Measurements from ENCODE around the gene GRAMD1A.
"Not testable (repeated sequence)": the region's sequence is repeated elsewhere in the genome, so short reads cannot be mapped to it uniquely, and the experiment has no call there.

Gene GRAMD1A

GRCh38 chr19:34976611-34977010 lies 23.5 kb upstream of the GRAMD1A start:
- no peak for DNase-seq (ENCODE audit: low read depth in 1 of 2, low spot score in 1 of 2)

DNA sequence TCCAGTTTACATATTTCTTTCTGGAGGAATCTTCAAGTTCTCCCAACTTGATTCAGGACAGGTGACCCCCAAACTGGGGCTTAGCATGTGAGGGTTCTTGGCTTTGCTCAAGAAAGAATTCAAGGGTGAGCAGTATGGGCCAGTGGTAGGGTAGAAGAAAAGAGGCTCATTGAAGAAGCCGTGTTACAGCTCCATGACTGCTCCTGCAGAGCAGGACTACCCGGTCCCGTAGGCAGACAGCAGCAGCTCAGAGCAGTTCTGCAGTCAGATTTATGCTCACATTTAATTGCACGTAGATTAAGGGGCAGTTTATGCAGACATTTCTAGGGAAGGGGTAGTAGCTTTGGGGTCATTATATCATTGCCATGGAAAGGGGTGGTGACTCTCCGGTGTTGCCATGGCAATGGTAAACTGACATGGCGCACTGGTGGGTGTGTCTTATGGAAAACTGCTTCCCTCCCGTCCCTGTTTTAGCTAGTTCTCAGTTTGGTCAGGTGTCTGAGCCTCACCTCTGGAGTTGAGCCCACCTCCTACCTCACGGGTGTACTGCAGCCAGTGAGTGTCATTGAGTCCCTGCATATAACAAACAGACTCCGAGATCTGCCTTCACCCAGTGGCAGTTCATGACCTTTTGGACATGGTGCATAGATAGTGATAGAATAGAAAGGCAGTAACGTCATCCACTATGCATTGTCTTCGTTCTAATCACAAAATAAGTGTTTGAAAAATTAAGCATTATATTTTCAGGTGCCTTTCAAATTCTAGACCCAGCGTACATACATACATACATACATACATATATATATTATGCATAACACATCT lies 20.1 kb upstream of the GRAMD1A start:
- no peak for DNase-seq (ENCODE audit: low read depth in 1 of 2, low spot score in 1 of 2)

DNA sequence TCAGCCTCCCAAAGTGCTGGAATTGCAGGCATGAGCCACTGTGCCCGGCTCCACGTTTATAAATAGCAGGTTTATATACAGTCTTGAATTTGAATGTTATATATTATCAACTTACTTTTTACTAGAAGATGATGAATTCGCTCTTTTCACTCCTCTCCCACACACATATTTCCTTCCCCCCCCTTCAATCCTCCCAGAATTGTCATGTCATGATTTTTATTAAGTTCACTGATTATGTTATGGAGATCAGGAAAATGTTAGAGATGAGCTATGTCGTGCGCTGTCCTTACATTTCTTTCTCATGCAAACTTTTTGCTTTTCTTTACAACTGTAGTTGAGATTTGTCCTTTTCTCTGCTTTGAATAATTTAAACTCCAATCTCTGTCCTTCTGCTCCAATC lies 17.8 kb upstream of the GRAMD1A start:
- no peak for DNase-seq (ENCODE audit: low read depth in 1 of 2, low spot score in 1 of 2)

GRCh38 chr19:34983786-34984185 lies 16.3 kb upstream of the GRAMD1A start:
- DNase-seq (ENCODE audit: low read depth in 1 of 2, low spot score in 1 of 2): no peak

- DNase-seq (ENCODE audit: low read depth in 1 of 2, low spot score in 1 of 2): no peak
Measured at GRCh38 chr19:34984287-34984686, 15.8 kb upstream of the GRAMD1A start.

- DNase-seq (ENCODE audit: low read depth in 1 of 2, low spot score in 1 of 2): no peak
Measured at GRCh38 chr19:34985249-34986022, 14.7 kb upstream of the GRAMD1A start.

GRCh38 chr19:34988119-34988518 lies 12.0 kb upstream of the GRAMD1A start:
- no peak for DNase-seq (ENCODE audit: low read depth in 1 of 2, low spot score in 1 of 2)

DNA sequence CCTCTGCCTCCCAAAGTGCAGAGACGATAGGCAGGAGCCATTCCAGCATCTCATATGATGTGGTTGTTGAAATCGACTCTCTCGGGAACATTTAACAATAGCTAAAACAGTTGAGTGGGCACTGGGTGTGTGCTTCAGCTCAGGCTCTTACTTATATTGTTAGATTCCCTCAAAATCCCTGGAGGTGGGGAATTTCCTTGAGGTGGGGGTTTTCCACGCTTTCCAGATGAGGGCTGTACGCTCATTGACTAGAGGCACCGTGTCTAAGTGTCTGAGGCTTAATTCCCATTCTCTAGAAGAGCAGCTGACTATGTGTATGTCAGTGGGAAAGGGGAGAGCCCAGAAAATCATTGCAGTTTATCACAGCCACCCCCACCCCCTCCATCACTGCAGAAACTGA lies 10.8 kb upstream of the GRAMD1A start:
- DNase-seq (ENCODE audit: low read depth in 1 of 2, low spot score in 1 of 2): no peak

- DNase-seq (ENCODE audit: low read depth in 1 of 2, low spot score in 1 of 2): no peak
Measured at GRCh38 chr19:34990578-34991192, 9.4 kb upstream of the GRAMD1A start.

DNA sequence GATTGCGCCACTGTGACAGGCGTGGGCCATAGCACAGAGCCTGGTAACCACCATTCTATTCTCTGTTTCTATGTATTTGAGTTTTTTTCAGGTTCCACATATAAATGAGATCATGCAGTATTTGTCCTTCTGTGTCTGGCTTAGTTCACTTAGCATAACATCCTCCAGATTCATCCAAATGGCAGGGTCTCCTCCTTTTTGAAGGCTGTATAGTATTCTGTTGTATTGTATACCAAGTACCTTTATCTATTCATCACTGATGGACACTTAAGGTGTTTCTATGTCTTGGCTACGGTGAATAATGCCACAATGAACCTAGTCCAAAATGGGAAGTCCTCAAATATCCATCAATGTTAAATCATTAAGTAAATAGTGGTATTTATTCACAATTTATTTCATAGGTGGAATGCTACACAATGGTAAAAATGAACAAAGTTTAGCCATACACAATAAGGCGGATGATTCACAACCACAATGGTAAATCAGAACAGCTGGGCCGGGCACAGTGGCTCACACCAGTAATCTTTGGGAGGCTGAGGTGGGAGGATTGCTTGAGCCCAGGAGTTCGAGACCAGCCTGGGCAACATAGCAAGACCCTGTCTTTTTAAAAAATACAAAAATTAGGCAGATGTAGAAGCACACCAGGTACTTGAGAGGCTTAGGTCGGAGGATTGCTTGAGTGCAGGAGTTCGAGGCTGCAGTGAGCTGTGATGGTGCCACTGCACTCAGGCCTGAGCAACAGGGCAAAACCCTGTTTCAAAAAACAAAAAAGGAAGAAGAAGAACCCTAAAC lies 8.4 kb upstream of the GRAMD1A start:
- DNase-seq (ENCODE audit: low read depth in 1 of 2, low spot score in 1 of 2): no peak

DNA sequence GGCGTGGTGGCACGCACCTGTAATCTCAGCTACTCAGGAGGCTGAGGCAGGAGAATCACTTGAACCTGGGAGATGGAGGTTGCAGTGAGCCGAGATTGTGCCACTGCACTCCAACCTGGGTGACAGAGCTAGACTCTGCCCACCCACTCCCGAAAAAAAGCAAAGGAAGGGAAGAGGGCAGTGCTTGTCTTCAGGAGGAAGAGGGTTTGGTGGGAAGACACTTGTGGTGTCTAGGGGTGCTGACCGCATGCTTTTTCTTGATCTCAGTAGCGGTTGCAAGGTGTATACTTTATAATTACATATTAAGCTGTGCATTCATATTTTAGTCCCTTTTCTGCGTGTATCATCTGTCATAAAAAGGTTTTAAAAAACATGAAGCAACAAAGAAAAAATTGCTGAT lies 7.5 kb upstream of the GRAMD1A start:
- not testable (repeated sequence) for DNase-seq (ENCODE audit: low read depth in 1 of 2, low spot score in 1 of 2)

GRCh38 chr19:34994286-34994642 lies 5.9 kb upstream of the GRAMD1A start:
- no peak for DNase-seq (ENCODE audit: low read depth in 1 of 2, low spot score in 1 of 2)

DNA sequence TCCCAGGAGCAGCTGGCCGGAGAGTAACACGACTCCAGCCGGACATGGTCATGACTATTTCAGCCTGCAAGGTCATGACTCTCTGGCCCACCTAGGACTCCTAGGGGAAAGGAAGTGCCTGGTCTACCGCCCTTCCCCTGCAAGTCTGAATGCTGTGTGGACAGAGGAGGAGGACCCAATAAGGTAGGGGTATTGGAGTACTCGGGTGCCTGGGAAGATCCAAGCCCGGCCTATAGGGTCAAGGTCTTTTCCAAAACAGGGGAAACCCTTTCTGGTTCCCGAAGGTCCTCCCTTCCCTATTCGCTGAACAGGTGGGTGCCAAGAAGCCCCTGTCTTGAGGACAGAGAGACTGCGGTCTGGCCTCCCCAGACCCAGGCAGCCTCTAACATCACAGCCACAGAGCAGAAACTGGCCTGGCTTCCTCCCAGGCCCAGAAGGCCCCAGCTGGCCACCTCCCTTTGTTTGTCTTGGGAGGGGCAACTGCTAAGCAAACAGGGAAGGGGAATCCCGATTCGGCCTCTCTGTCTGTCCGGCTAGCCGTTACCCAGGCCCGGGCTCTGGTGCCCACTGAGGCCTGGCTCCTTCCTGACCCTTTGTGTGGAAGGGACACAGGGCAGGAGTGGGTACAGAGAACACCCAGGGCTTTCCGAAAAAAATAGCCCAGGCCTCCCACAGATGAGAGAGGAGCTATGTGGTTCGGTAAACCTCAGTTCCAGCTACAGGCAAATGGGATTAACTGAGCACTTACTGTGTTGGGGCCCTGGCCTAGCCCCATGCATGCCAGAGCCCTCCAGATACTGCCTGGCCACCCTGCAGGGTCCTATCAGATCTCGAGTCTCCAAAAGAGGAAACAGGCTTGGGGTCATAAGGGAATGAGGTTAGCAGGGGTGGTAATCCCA lies 5.2 kb upstream of the GRAMD1A start:
- no peak for DNase-seq (ENCODE audit: low read depth in 1 of 2, low spot score in 1 of 2)

DNA sequence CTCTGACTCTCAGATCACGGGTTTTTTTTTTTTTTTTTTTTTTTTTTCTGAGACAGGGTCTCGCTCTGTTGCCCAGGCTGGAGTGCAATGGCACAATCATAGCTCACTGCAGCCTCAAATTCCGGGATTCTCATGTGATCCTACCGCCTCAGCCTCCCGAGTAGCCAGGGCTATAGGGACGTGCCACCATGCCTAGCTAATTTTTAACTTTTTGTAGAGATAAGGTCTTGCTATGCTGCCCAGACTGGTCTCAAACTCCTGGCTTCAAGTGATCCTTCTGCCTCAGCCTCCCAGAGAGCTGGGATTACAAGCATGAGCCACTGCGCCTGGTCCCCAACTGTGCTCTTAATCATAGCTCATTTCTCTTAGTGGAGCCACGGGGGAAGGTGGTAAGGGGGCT lies 4.6 kb upstream of the GRAMD1A start:
- DNase-seq (ENCODE audit: low read depth in 1 of 2, low spot score in 1 of 2): no peak

DNA sequence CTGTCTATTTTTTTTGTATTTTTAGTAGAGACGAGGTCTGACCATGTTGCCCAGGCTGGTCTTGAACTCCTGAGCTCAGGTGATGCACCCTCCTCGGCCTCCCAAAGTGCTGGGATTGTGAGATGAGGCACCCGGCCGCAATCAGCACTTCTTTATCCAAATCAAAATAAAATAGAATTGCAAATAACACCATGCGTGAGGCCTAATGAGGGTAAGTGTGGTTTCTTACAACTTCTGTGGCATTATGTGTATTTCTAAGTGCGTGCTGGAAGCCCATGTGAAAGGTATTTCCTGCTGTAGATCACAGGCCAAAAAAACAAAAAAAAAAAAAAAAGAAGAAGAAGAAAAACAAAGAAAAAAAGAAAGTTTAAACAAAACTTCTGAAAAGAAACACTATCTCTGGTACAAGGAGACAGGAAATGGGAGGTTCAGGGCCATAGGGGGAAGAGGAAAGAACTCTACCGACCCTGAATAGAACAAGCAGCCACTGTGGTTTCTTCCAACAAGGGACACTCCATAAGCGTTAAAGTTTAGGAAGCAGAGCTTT lies 3.0 kb upstream of the GRAMD1A start:
- DNase-seq (ENCODE audit: low read depth in 1 of 2, low spot score in 1 of 2): no peak

DNA sequence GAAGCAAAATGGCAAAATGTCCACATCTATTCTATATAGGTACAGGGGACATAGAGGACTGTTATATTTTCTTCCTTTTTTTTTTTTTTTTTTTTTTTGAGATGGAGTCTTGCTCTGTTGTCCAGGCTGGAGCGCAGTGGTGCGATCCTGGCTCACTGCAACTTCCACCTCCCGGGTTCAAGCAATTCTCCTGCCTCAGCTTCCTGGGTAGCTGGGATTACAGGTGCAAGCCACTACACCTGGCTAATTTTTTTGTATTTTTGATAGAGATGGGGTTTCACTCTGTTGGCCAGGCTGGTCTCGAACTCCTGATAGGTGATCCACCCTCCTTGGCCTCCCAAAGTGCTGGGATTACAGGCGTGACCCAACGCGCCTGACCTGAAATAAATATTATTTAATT lies 1.9 kb upstream of the GRAMD1A start:
- DNase-seq (ENCODE audit: low read depth in 1 of 2, low spot score in 1 of 2): not testable (repeated sequence)

DNA sequence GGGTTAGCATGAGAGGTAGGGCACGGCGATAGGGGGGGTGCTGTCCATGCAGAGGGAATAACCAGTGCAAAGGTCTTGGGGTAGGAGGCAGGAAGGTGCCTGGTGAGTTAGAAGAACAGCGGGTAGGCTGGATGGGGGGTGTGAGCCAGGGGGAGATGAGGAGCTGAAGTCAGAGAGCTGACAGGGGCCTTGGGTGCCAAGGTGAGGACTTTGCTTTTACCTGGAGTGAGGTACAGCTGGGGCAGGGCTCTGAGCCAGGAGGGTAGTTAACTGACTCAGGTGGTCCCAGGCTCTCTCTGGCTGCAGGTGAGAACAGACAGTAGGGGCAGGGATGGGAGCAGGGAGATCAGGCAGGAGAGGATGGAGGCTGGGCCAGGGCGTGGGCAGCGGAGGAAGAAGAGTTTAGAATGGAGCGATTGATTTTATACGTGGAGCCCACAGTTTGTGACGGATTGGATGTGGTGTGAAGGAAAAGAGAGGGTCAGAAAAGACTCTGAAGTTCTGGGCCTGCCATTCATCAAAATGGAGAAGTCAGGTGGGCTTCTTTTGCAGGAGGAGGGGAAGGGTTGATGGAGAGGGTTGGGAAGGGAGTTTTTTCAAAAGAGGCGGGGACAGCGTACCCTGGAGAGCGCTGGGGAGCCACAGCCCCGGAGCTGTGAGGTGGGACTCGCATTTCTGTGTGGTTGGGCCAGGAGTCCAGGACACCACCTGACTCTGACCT lies 1.2 kb upstream of the GRAMD1A start:
- no peak for DNase-seq (ENCODE audit: low read depth in 1 of 2, low spot score in 1 of 2)

DNA sequence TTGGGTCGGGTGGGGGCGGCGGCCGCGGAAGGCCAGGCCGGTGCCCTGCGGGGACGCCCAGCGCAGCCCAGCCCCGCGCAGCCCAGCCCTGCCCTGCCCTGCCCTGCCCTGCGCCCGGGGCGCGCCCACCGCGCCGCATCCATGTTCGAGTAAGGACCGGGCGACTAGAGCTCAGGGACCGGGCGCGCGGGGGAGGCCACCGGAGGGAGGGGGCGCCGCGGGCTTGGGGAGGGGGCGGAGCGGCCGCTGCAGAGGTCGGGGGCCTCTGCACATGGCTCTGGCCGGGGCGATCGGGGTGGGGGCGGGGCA lies 169 bp downstream of the GRAMD1A start:
- no peak for DNase-seq (ENCODE audit: low read depth in 1 of 2, low spot score in 1 of 2)

- DNase-seq (ENCODE audit: low read depth in 1 of 2, low spot score in 1 of 2): peak in 1 of 2 donors; percentile 51
Measured at GRCh38 chr19:35000647-35001501, 751 bp downstream of the GRAMD1A start.
